Endothelial cell of umbilical vein (primary cell): Measurements from ENCODE around the gene SLC35A3. TPM values are rescaled to one million over a fixed set of nuclear protein-coding genes. Genes with fewer than 3 reads are reported as not detected.

ENCODE experiments used
- BruUV-seq: library from RNA; stranded (reverse); fragments of 400-500 nt; replicated peaks from 2 replicates; lab custom pipeline; 2021; lab: Mats Ljungman, UMichigan
- CTCF ChIA-PET: fragments of 300-600, 350-600 bp; sonication (Branson Sonifier 250); formaldehyde crosslinking; loops from one replicate; lab custom pipeline; 2021; ENCODE audit warnings: antibody characterized with exemption, inconsistent platforms; lab: Charles Lee
- POLR2A ChIA-PET: fragments of 300-600, 350-600 bp; sonication (Branson Sonifier 250); formaldehyde crosslinking; loops from one replicate; lab custom pipeline; 2021; ENCODE audit warnings: antibody characterized with exemption, inconsistent platforms; lab: Charles Lee
- DNase-seq: peaks from one replicate; pipeline ENCODE4 v3.0.0-alpha.2; 2011; ENCODE audit warnings: low read depth, low spot score
- FAIRE-seq: peaks from 2 replicates; lab custom pipeline; 2011; peaks lifted over from hg19 to GRCh38; lab: Jason Lieb, UNC
- H2AFZ ChIP-seq: 2 replicates; pipeline ENCODE4 v1.6.0; 2012; ENCODE audit warnings: low read depth, low read length, control low read depth, inconsistent platforms
- H3K27ac ChIP-seq: 2 replicates; pipeline ENCODE4 v1.5.1; 2011; ENCODE audit warnings: low read depth, mild to moderate bottlenecking, control low read depth, low read length, moderate library complexity; ENCODE audit not compliant: insufficient read depth
- H3K27me3 ChIP-seq, 2 experiments: 2 replicates each; pipeline versions ENCODE4 v1.6.0 to v1.6.1; 2011; ENCODE audit warnings: low read length in 2 of 2, mixed read lengths in 1 of 2; ENCODE audit not compliant: control insufficient read depth in 2 of 2, insufficient read depth in 2 of 2
- H3K36me3 ChIP-seq, 2 experiments: 2 replicates in 1 of 2; 3 replicates in 1 of 2; pipeline ENCODE4 v1.5.1; 2011; ENCODE audit warnings: low read length in 2 of 2, mild to moderate bottlenecking in 1 of 2, moderate library complexity in 1 of 2; ENCODE audit not compliant: control insufficient read depth in 2 of 2, insufficient read depth in 2 of 2; ENCODE audit errors: extremely low read depth in 1 of 2
- H3K4me1 ChIP-seq: 3 replicates; pipeline ENCODE4 v1.5.1; 2011; ENCODE audit warnings: mild to moderate bottlenecking, low read length; ENCODE audit not compliant: control insufficient read depth, insufficient read depth; ENCODE audit errors: extremely low read depth
- H3K4me2 ChIP-seq: 2 replicates; pipeline ENCODE4 v1.6.1; 2011; ENCODE audit warnings: low read length, control low read depth, mixed read lengths; ENCODE audit not compliant: insufficient read depth
- H3K4me3 ChIP-seq, 3 experiments: fragments of 200-600 bp in 1 of 3; sonication (generic), shearing (Covaris generic) in 1 of 3; replicated peaks in 1 of 3; 2 replicates each; pipeline ENCODE4 v1.5.1; 2011 to 2016; ENCODE audit warnings: control low read depth in 3 of 3, low read length in 3 of 3, mild to moderate bottlenecking in 2 of 3, inconsistent platforms in 1 of 3, low read depth in 1 of 3, moderate library complexity in 1 of 3; ENCODE audit not compliant: insufficient read depth in 1 of 3
- H3K79me2 ChIP-seq: 2 replicates; pipeline ENCODE4 v1.6.0; 2012; ENCODE audit warnings: low read length, inconsistent platforms; ENCODE audit not compliant: control insufficient read depth, insufficient read depth
- H3K9ac ChIP-seq: replicated peaks from 2 replicates; pipeline ENCODE3; 2011; ENCODE audit warnings: low read length, control low read depth; ENCODE audit not compliant: insufficient read depth; ENCODE audit errors: extremely low read depth
- H3K9me1 ChIP-seq: replicated peaks from 3 replicates; pipeline ENCODE4 v1.6.0; 2011; ENCODE audit warnings: mild to moderate bottlenecking, low read length; ENCODE audit not compliant: control insufficient read depth, insufficient read depth; ENCODE audit errors: extremely low read depth
- H3K9me3 ChIP-seq: replicated peaks from 2 replicates; pipeline ENCODE4 v1.5.1; 2012; ENCODE audit warnings: low read length, inconsistent platforms; ENCODE audit not compliant: control insufficient read depth, insufficient read depth
- H4K20me1 ChIP-seq: replicated peaks from 2 replicates; pipeline ENCODE3; 2011; ENCODE audit warnings: mild to moderate bottlenecking, low read length; ENCODE audit not compliant: control insufficient read depth, insufficient read depth; ENCODE audit errors: extremely low read depth
- EZH2 ChIP-seq: IDR thresholded peaks from 2 replicates; pipeline ENCODE4 v1.6.1; 2012; ENCODE audit warnings: borderline replicate concordance, low read depth, mild to moderate bottlenecking, moderate library complexity, low read length, inconsistent platforms; ENCODE audit not compliant: severe bottlenecking
- FOS ChIP-seq: IDR thresholded peaks from 2 replicates; pipeline ENCODE4 v1.6.1; 2011; ENCODE audit warnings: mild to moderate bottlenecking, low read length, moderate library complexity, borderline replicate concordance; ENCODE audit not compliant: insufficient read depth
- GATA2 ChIP-seq: IDR thresholded peaks from 2 replicates; pipeline ENCODE4 v1.7.0; 2011; ENCODE audit warnings: low read depth, mild to moderate bottlenecking, moderate library complexity, mixed read lengths, low read length; ENCODE audit not compliant: insufficient read length, insufficient read depth
- JUN ChIP-seq: IDR thresholded peaks from 2 replicates; pipeline ENCODE4 v1.6.1; 2011; ENCODE audit warnings: borderline replicate concordance, low read depth; ENCODE audit not compliant: insufficient read length, insufficient read depth
- MYC ChIP-seq: IDR thresholded peaks from one replicate; pipeline ENCODE4 v1.6.1; 2011; ENCODE audit warnings: mild to moderate bottlenecking, low read depth, low read length
- POLR2A ChIP-seq: IDR thresholded peaks from 2 replicates; pipeline ENCODE4 v1.6.1; 2012; ENCODE audit warnings: low read depth, mild to moderate bottlenecking, control low read depth, low read length
- POLR2AphosphoS5 ChIP-seq: IDR thresholded peaks from 2 replicates; pipeline ENCODE4 v1.6.1; 2012; ENCODE audit warnings: low read depth, mild to moderate bottlenecking, control low read depth, low read length, moderate library complexity; ENCODE audit not compliant: insufficient read depth
- dilution Hi-C: fragments of 300-500 bp; cut with MboI; formaldehyde crosslinking; loops from one replicate; pipeline ENCODE4 v1.15.0; 2019; ENCODE audit warnings: low sequenced_read_pairs; ENCODE audit not compliant: extremely low pct_ligation_motif_present
- intact Hi-C: fragments of 100-400 bp; cut with micrococcal nuclease; formaldehyde crosslinking; loops from one replicate; pipeline ENCODE4 v1.10.0; 2022
- polyA plus RNA-seq, 4 experiments: library from polyadenylated mRNA; depleted of rRNA in 3 of 4; stranded (reverse) in 3 of 4; unstranded in 1 of 4; fragments of >200 nt; gene quantifications; 2 replicates each; pipeline versions ENCODE4 v1.2.1 to v1.2.3, GENCODE V29; 2011 to 2012; ENCODE audit warnings: missing spikeins in 1 of 4
- total RNA-seq: library from RNA; stranded (reverse); gene quantifications from 2 replicates; pipeline ENCODE4 v1.2.3, GENCODE V29; 2021
- TF ChIP-seq, protein P1 (sequence below): IDR thresholded peaks from 2 replicates; pipeline ENCODE4 v1.6.1; 2011; ENCODE audit not compliant: insufficient read depth, insufficient read length
- TF ChIP-seq, protein P2 (sequence below), 2 donors: IDR thresholded peaks; 1 replicate in 1 of 2; 2 replicates in 1 of 2; pipeline ENCODE4 v1.5.1; 2011; ENCODE audit warnings: low read length in 2 of 2, mild to moderate bottlenecking in 2 of 2, moderate library complexity in 2 of 2, control low read depth in 1 of 2, inconsistent platforms in 1 of 2, low read depth in 1 of 2; ENCODE audit not compliant: insufficient read depth in 1 of 2; ENCODE audit errors: extremely low read depth in 1 of 2

The SLC35A3 gene
- total and polyA plus RNA-seq, 2 donors (not counting 3 experiments of a cell fraction or from before 2014, with no cell fraction given) = 3.6 to 19.0 TPM

DNA sequence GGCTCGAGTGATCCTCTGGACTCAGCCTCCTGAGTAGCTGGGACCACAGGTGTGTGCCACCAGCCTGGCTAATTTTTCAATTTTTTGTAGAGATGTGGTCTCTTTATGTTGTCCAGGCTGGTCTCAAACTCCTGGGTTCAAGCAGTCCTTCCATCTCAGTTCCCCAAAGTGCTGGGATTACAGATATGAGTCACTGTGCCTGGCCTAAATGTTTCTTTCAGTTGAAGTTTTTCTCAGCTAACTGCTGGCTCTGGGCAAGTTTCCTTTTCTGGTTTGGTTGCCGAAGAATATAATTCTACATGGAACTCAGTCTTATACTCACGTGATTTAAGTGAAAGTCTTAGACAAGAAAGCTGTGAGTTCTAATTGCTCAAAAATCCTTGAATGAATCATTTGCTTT lies 106.0 kb downstream of the SLC35A3 start:
- H3K9me3 ChIP-seq = no peaks in the 10 kb centered on the region

More for the DNA sequence above, 106.0 kb downstream of the SLC35A3 start:
- TF ChIP-seq POLR2A (no peak), MYC (no peak), POLR2AphosphoS5 (no peak), FOS (no peak), EZH2 (no peak), GATA2 (no peak), JUN (no peak)
- TF ChIP-seq, protein P1, sequence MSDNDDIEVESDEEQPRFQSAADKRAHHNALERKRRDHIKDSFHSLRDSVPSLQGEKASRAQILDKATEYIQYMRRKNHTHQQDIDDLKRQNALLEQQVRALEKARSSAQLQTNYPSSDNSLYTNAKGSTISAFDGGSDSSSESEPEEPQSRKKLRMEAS = no peak
- TF ChIP-seq, protein P2, sequence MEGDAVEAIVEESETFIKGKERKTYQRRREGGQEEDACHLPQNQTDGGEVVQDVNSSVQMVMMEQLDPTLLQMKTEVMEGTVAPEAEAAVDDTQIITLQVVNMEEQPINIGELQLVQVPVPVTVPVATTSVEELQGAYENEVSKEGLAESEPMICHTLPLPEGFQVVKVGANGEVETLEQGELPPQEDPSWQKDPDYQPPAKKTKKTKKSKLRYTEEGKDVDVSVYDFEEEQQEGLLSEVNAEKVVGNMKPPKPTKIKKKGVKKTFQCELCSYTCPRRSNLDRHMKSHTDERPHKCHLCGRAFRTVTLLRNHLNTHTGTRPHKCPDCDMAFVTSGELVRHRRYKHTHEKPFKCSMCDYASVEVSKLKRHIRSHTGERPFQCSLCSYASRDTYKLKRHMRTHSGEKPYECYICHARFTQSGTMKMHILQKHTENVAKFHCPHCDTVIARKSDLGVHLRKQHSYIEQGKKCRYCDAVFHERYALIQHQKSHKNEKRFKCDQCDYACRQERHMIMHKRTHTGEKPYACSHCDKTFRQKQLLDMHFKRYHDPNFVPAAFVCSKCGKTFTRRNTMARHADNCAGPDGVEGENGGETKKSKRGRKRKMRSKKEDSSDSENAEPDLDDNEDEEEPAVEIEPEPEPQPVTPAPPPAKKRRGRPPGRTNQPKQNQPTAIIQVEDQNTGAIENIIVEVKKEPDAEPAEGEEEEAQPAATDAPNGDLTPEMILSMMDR (IDR thresholded peaks at IDR 0.05; ENCODE audit: extremely low read depth in 1 of 2, insufficient read depth in 1 of 2, low read depth in 1 of 2, low read length in 2 of 2) = no peak
- peaks cover 4% of the 10 kb centered on the region for H3K4me1 ChIP-seq
- no TSS peak for BruUV-seq
- CTCF ChIA-PET = no interaction called here
- peaks cover 3 to 21% of the 10 kb centered on the region in 2 experiments for H3K36me3 ChIP-seq
- FAIRE-seq (no peak), DNase-seq (no peak)
- no peaks in the 10 kb centered on the region for H3K9me1 ChIP-seq
- intact Hi-C loops = no loop called here
- no peaks in the 10 kb centered on the region for H3K27me3 ChIP-seq
- dilution Hi-C loops = no loop called here
- no peak overlapping the region for H2AFZ ChIP-seq
- peaks cover 2% of the 10 kb centered on the region for H4K20me1 ChIP-seq
- no peak overlapping the region for H3K4me2 ChIP-seq
- POLR2A ChIA-PET = no interaction called here
- H3K9ac ChIP-seq = no peak overlapping the region
- H3K4me3 ChIP-seq = no peak overlapping the region
- no peak overlapping the region for H3K27ac ChIP-seq
- peaks cover 4% of the 10 kb centered on the region for H3K79me2 ChIP-seq
